HEK293 (cell line): ENCODE measurements around the gene CDK4.

ENCODE experiments used
- EGR2 ChIP-seq: fragments of 450-650 bp; formaldehyde crosslinking; IDR thresholded peaks from 2 replicates; pipeline ENCODE4 v1.5.1; 2016; ENCODE audit warnings: low read depth, missing biosample characterization, missing genetic modification characterization
- GLIS1 ChIP-seq: fragments of 450-650 bp; formaldehyde crosslinking; IDR thresholded peaks from 2 replicates; pipeline ENCODE4 v1.5.1; 2016; ENCODE audit warnings: missing biosample characterization, missing genetic modification characterization
- INSM2 ChIP-seq: fragments of 450-650 bp; formaldehyde crosslinking; IDR thresholded peaks from 2 replicates; pipeline ENCODE4 v1.5.1; 2016; ENCODE audit warnings: missing biosample characterization, missing genetic modification characterization
- KLF7 ChIP-seq: fragments of 450-650 bp; formaldehyde crosslinking; IDR thresholded peaks from 2 replicates; pipeline ENCODE4 v1.5.1; 2016; ENCODE audit warnings: missing biosample characterization, missing genetic modification characterization, borderline replicate concordance
- KLF8 ChIP-seq: fragments of 450-650 bp; formaldehyde crosslinking; IDR thresholded peaks from 2 replicates; pipeline ENCODE4 v1.5.1; 2016; ENCODE audit warnings: missing biosample characterization, missing genetic modification characterization
- MZF1 ChIP-seq: fragments of 450-650 bp; formaldehyde crosslinking; IDR thresholded peaks from 2 replicates; pipeline ENCODE4 v1.5.1; 2017; ENCODE audit warnings: missing biosample characterization, missing genetic modification characterization, borderline replicate concordance
- OVOL3 ChIP-seq: fragments of 450-650 bp; formaldehyde crosslinking; IDR thresholded peaks from 2 replicates; pipeline ENCODE4 v1.5.1; 2016; ENCODE audit warnings: missing biosample characterization, missing genetic modification characterization
- PATZ1 ChIP-seq: fragments of 450-650 bp; formaldehyde crosslinking; IDR thresholded peaks from 2 replicates; pipeline ENCODE4 v1.5.1; 2016; ENCODE audit warnings: missing biosample characterization, missing genetic modification characterization
- PRDM4 ChIP-seq: fragments of 450-650 bp; formaldehyde crosslinking; IDR thresholded peaks from 2 replicates; pipeline ENCODE4 v1.5.1; 2017; ENCODE audit warnings: missing biosample characterization, missing genetic modification characterization
- RBAK ChIP-seq: fragments of 450-650 bp; formaldehyde crosslinking; IDR thresholded peaks from 2 replicates; pipeline ENCODE4 v1.5.1; 2016; ENCODE audit warnings: missing biosample characterization, missing genetic modification characterization
- REST ChIP-seq: fragments of 450-650 bp; formaldehyde crosslinking; IDR thresholded peaks from 2 replicates; pipeline ENCODE4 v1.5.1; 2016; ENCODE audit warnings: missing biosample characterization, missing genetic modification characterization
- SP2 ChIP-seq: fragments of 450-650 bp; formaldehyde crosslinking; IDR thresholded peaks from 2 replicates; pipeline ENCODE4 v1.5.1; 2016; ENCODE audit warnings: missing biosample characterization, missing genetic modification characterization
- SP7 ChIP-seq: fragments of 450-650 bp; formaldehyde crosslinking; IDR thresholded peaks from 2 replicates; pipeline ENCODE4 v1.5.1; 2016; ENCODE audit warnings: missing biosample characterization, missing genetic modification characterization
- ZBTB26 ChIP-seq: fragments of 450-650 bp; formaldehyde crosslinking; optimal IDR thresholded peaks from 2 replicates; pipeline ENCODE3; 2016; ENCODE audit warnings: missing biosample characterization, mild to moderate bottlenecking, missing genetic modification characterization
- ZBTB48 ChIP-seq: fragments of 450-650 bp; formaldehyde crosslinking; IDR thresholded peaks from 2 replicates; pipeline ENCODE4 v1.5.1; 2016; ENCODE audit warnings: missing biosample characterization, missing genetic modification characterization
- ZEB2 ChIP-seq: fragments of 450-650 bp; formaldehyde crosslinking; IDR thresholded peaks from 2 replicates; pipeline ENCODE4 v1.5.1; 2016; ENCODE audit warnings: missing biosample characterization, missing genetic modification characterization
- ZFP3 ChIP-seq: fragments of 450-650 bp; formaldehyde crosslinking; IDR thresholded peaks from 2 replicates; pipeline ENCODE4 v1.5.1; 2016; ENCODE audit warnings: low read depth, missing biosample characterization, missing genetic modification characterization
- ZFP37 ChIP-seq: fragments of 450-650 bp; formaldehyde crosslinking; IDR thresholded peaks from 2 replicates; pipeline ENCODE4 v1.5.1; 2016; ENCODE audit warnings: missing biosample characterization, missing genetic modification characterization
- ZIC2 ChIP-seq: fragments of 450-650 bp; formaldehyde crosslinking; IDR thresholded peaks from 2 replicates; pipeline ENCODE4 v1.5.1; 2016; ENCODE audit warnings: missing biosample characterization, missing genetic modification characterization
- ZNF19 ChIP-seq: fragments of 450-650 bp; formaldehyde crosslinking; IDR thresholded peaks from 2 replicates; pipeline ENCODE4; 2016; ENCODE audit warnings: missing biosample characterization, missing genetic modification characterization, low read depth
- ZNF24 ChIP-seq: fragments of 450-650 bp; formaldehyde crosslinking; IDR thresholded peaks from 2 replicates; pipeline ENCODE4 v1.5.1; 2016; ENCODE audit warnings: missing biosample characterization, missing genetic modification characterization
- ZNF324 ChIP-seq: fragments of 450-650 bp; formaldehyde crosslinking; IDR thresholded peaks from 2 replicates; pipeline ENCODE4 v1.5.1; 2016; ENCODE audit warnings: missing biosample characterization, missing genetic modification characterization
- ZNF433 ChIP-seq: fragments of 450-650 bp; formaldehyde crosslinking; IDR thresholded peaks from 2 replicates; pipeline ENCODE4 v1.5.1; 2016; ENCODE audit warnings: missing biosample characterization, missing genetic modification characterization, low read depth
- ZNF600 ChIP-seq: fragments of 450-650 bp; formaldehyde crosslinking; IDR thresholded peaks from 2 replicates; pipeline ENCODE4 v1.5.1; 2016; ENCODE audit warnings: missing biosample characterization, missing genetic modification characterization
- ZNF660 ChIP-seq: fragments of 450-650 bp; IDR thresholded peaks from 2 replicates; pipeline ENCODE4 v1.5.1; 2018; ENCODE audit warnings: missing biosample characterization, mild to moderate bottlenecking, missing genetic modification characterization
- ZNF785 ChIP-seq: fragments of 450-650 bp; formaldehyde crosslinking; IDR thresholded peaks from 2 replicates; pipeline ENCODE4 v1.5.1; 2016; ENCODE audit warnings: missing biosample characterization, missing genetic modification characterization
- ZSCAN30 ChIP-seq: fragments of 450-650 bp; IDR thresholded peaks from 2 replicates; pipeline ENCODE4 v1.5.1; 2018; ENCODE audit warnings: missing biosample characterization, mild to moderate bottlenecking, missing genetic modification characterization, moderate library complexity
- ZSCAN4 ChIP-seq: fragments of 450-650 bp; formaldehyde crosslinking; IDR thresholded peaks from 2 replicates; pipeline ENCODE4 v1.5.1; 2017; ENCODE audit warnings: missing biosample characterization, missing genetic modification characterization

CDK4 gene

GRCh38 chr12:57726151-57726883 is 25.8 kb downstream of the CDK4 start (continued):
- TF ChIP-seq PRDM4, result peak; percentile 56
- TF ChIP-seq OVOL3 (tag by site-specific recombination), result no peak
- peak; percentile 87 for TF ChIP-seq ZBTB48
- peak; percentile 89 for TF ChIP-seq ZFP37 (tag by site-specific recombination)
- peak; percentile 34; the same call in 1 of the 2 replicates for TF ChIP-seq ZIC2 (tag by site-specific recombination)
- TF ChIP-seq ZBTB26 (tag by site-specific recombination), result peak; percentile 86
- peak; percentile 82 for TF ChIP-seq ZNF324
- no peak for TF ChIP-seq ZNF19
- TF ChIP-seq ZSCAN4 (tag by site-specific recombination), result peak; percentile 60
- peak; percentile 81 for TF ChIP-seq GLIS1 (tag by site-specific recombination)
- peak; percentile 52; the same call in 1 of the 2 replicates for TF ChIP-seq ZSCAN30 (tag by site-specific recombination)
- TF ChIP-seq ZFP3 (tag by site-specific recombination), result no peak
- no peak for TF ChIP-seq RBAK (tag by site-specific recombination)
- peak; percentile 65; the same call in 1 of the 2 replicates for TF ChIP-seq MZF1 (tag by site-specific recombination)
- TF ChIP-seq ZNF785 (tag by site-specific recombination), result peak; percentile 84
- TF ChIP-seq SP7 (tag by site-specific recombination), result peak; percentile 88
- TF ChIP-seq PATZ1 (tag by site-specific recombination), result peak; percentile 96
- peak; percentile 96; the same call in 1 of the 2 replicates for TF ChIP-seq KLF7 (tag by site-specific recombination)
- TF ChIP-seq ZNF24 (tag by site-specific recombination), result peak; percentile 60; the same call in 1 of the 2 replicates
- peak; percentile 91 for TF ChIP-seq KLF8
- peak; percentile 81 for TF ChIP-seq SP2
- TF ChIP-seq INSM2 (tag by site-specific recombination), result 0 out of 2 replicates have a peak, but pooled peaks have one; percentile 61
- TF ChIP-seq REST (tag by site-specific recombination), result peak; percentile 82
- TF ChIP-seq ZEB2 (tag by site-specific recombination), result peak; percentile 95
- no peak for TF ChIP-seq ZNF433 (tag by site-specific recombination)
- peak; percentile 69 for TF ChIP-seq ZNF600 (tag by site-specific recombination)
- TF ChIP-seq EGR2 (tag by site-specific recombination), result peak; percentile 97
- TF ChIP-seq ZNF660 (tag by site-specific recombination), result peak; percentile 38; the same call in 1 of the 2 replicates
